Measurements from ENCODE around the gene KIF1B.

GRCh38 chr1:10280439-10281350 is 70.3 kb downstream of the KIF1B start:
- TF ChIP-seq, protein P1, sequence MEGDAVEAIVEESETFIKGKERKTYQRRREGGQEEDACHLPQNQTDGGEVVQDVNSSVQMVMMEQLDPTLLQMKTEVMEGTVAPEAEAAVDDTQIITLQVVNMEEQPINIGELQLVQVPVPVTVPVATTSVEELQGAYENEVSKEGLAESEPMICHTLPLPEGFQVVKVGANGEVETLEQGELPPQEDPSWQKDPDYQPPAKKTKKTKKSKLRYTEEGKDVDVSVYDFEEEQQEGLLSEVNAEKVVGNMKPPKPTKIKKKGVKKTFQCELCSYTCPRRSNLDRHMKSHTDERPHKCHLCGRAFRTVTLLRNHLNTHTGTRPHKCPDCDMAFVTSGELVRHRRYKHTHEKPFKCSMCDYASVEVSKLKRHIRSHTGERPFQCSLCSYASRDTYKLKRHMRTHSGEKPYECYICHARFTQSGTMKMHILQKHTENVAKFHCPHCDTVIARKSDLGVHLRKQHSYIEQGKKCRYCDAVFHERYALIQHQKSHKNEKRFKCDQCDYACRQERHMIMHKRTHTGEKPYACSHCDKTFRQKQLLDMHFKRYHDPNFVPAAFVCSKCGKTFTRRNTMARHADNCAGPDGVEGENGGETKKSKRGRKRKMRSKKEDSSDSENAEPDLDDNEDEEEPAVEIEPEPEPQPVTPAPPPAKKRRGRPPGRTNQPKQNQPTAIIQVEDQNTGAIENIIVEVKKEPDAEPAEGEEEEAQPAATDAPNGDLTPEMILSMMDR (IDR thresholded peaks at IDR 0.05), result no peak
- TF ChIP-seq POLR2A (IDR thresholded peaks at IDR 0.05; ENCODE audit: low read depth), result no peak
